Right lobe of liver (tissue), 4 donors: Measurements from ENCODE around the gene VSX1.

Experiments used
- CTCF ChIP-seq, 4 donors: fragments of 200-600 bp in 3 of 4; fragments of 450-650 bp in 1 of 4; IDR thresholded peaks; one replicate each; pipeline versions ENCODE4 v1.5.1 to v1.8.0; 2016 to 2022; ENCODE audit warnings: antibody characterized with exemption in 4 of 4, mild to moderate bottlenecking in 2 of 4
- POLR2A ChIP-seq: fragments of 450-650 bp; IDR thresholded peaks from one replicate; pipeline ENCODE4 v1.6.1; 2017; ENCODE audit warnings: antibody characterized with exemption, mild to moderate bottlenecking
- donor health status: DM: no; HTN: no; CAD: no.
- donor health status: DM: no; HTN: no; CAD: no.
- donor health status: DM: no; HTN: yes; CAD: no.

- TF ChIP-seq CTCF (IDR thresholded peaks at IDR 0.05) = no peak
- TF ChIP-seq POLR2A = no peak
Observed at GRCh38 chr20:25054995-25055629, 26.8 kb downstream of the VSX1 start.
